ENCODE measurements around the gene SLC39A9. TPM values are rescaled to one million over a fixed set of nuclear protein-coding genes. Genes with fewer than 3 reads are reported as not detected.

SLC39A9 gene
- total and polyA plus RNA-seq, 2 of the 13 experiments (the other 11 are each of a cell fraction or from before 2014, with no cell fraction given): 46.6 to 69.5 TPM

DNA sequence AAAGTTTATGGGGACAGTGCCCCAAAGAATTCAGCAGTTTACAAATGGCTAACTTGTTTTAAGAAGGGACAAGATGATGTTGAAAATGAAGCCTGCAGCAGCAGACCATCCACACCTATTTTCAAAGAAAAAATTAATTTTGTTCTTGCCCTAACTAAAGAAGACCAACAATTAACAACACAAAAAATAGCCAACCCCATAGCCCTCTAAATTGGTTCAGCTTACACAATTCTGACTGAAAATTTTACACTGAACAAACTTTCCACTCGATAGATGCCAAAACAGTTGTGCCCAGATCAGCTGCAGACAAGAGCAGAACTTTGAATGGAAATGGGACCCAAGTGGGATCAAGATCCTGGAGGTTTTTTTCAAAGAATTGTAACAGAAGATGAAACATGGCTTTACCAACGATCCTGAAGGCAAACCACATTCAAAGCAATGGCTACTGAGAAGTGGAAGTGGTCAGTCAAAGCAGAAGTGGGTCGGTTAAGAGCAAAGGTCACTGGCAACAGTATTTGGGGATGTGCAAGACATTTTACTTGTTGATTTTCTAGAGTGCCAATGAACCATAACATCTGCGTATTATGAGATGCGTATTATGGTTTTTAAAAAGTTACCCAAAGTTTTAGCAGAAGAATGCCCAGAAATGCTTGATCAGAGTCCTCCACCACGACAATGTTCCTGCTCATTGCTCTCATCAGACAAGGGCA, 30.0 kb downstream of the SLC39A9 start (continued):
- no peak for TF ChIP-seq ZNF326 (CRISPR knock-in tag; IDR thresholded peaks at IDR 0.05; ENCODE audit: borderline replicate concordance)

GRCh38 chr14:69429643-69430042, 31.2 kb downstream of the SLC39A9 start:
- Histone ChIP-seq H3K36me3 (replicated peaks in 1 of 2; ENCODE audit: control insufficient read depth in 1 of 2, insufficient read depth in 2 of 2, low read length in 2 of 2) (peaks cover 9 to 24% of the 10 kb centered on the region in 2 experiments; a peak in 4 of 5 replicates), H3K4me2 (ENCODE audit: low read depth, low read length) (no peak overlapping the region), H3K9me3 (ENCODE audit: low read length) (no peaks in the 10 kb centered on the region), H3K9ac (ENCODE audit: insufficient read depth, low read depth, low read length) (no peak overlapping the region), H3K27me3 (ENCODE audit: control insufficient read depth in 1 of 2, insufficient read depth in 2 of 2, low read length in 2 of 2) (no peaks in the 10 kb centered on the region), H3K27ac (ENCODE audit: extremely low read length, insufficient read depth, low read length) (peak overlapping the region; percentile 39), H4K20me1 (ENCODE audit: insufficient read depth, low read length) (0 out of 2 replicates have a peak, but pooled peaks cover 4% of the 10 kb centered on the region), H3K4me1 (ENCODE audit: insufficient read depth, low read length) (peaks cover 19% of the 10 kb centered on the region), H3K79me2 (ENCODE audit: insufficient read depth, low read length) (peaks cover 23% of the 10 kb centered on the region), H2AFZ (ENCODE audit: low read length) (no peak overlapping the region), H3K4me3 (replicated peaks in 1 of 3; ENCODE audit: insufficient read depth in 1 of 3, low read depth in 2 of 3, low read length in 3 of 3) (no peak overlapping the region)
- FAIRE-seq (no peak), ATAC-seq (no peak), DNase-seq (ENCODE audit: low spot score) (no peak)
- in situ Hi-C loops (cut with HindIII; ENCODE audit: extremely low pct_ligation_motif_present, low pct_unique_long_range_greater_than_20kb) (no loop called here), intact Hi-C loops (cut with micrococcal nuclease; ENCODE audit: unreplicated experiment) (loop anchor here (1.0 kb wide), 1 partner anchor 31 kb away; the partner anchor contains the start of genes ERH and SLC39A9)
- CTCF ChIA-PET (ENCODE audit: low intra/inter-chr PET ratio, low total read pairs): no interaction called here
- BruUV-seq (replicated peaks): no TSS peak
- peak; percentile 98 for TF ChIP-seq ZNF7 (CRISPR knock-in tag; IDR thresholded peaks at IDR 0.05)
- no peak for TF ChIP-seq ZNF841 (CRISPR knock-in tag; IDR thresholded peaks at IDR 0.05; ENCODE audit: borderline replicate concordance)
- TF ChIP-seq ZNF10 (CRISPR knock-in tag; IDR thresholded peaks at IDR 0.05; ENCODE audit: borderline replicate concordance, low read depth): no peak
- 0 out of 2 replicates have a peak, but pooled peaks have one; percentile 14 for TF ChIP-seq MAFF (IDR thresholded peaks at IDR 0.05; ENCODE audit: low read depth, low read length)
- peak; percentile 12 to 55; a peak in 1 of 4 replicates for TF ChIP-seq MAFK (conservative IDR thresholded peaks at IDR 0.05 in 1 of 2, IDR thresholded peaks at IDR 0.05 in 1 of 2; ENCODE audit: low read length in 2 of 2)
- POLR2A ChIA-PET: no interaction called here

All from HepG2 (cell line).